GM23338 (cell line): ENCODE results near the gene PRELP. TPM values are rescaled to one million over a fixed set of nuclear protein-coding genes. Genes with fewer than 3 reads are reported as not detected.

Experiments
- ATAC-seq: fragments of 200-7000 bp; cut with Tn5 transposase; 3 replicates; pipeline ENCODE4 v1.9.1; 2020
- DNase-seq: peaks from one replicate; pipeline ENCODE4 v3.0.0-alpha.2; 2015; ENCODE audit warnings: low spot score
- H2AFZ ChIP-seq: fragments of 200-600 bp; sonication (generic); 2 replicates; pipeline ENCODE4 v1.8.0; 2016; ENCODE audit warnings: antibody characterized with exemption, mild to moderate bottlenecking, moderate library complexity
- H3F3A ChIP-seq: fragments of 200-600 bp; sonication (generic); replicated peaks from 2 replicates; pipeline ENCODE4 v1.8.0; 2017; ENCODE audit warnings: antibody characterized with exemption, mixed run types, low read depth
- H3K27ac ChIP-seq: fragments of 200-600 bp; sonication (generic); 2 replicates; pipeline ENCODE4 v1.6.1; 2016; ENCODE audit warnings: low read depth
- H3K27me3 ChIP-seq: fragments of 200-600 bp; sonication (generic); 2 replicates; pipeline ENCODE4 v1.8.0; 2016; ENCODE audit warnings: mild to moderate bottlenecking, mixed run types, moderate library complexity; ENCODE audit not compliant: insufficient read depth
- H3K36me3 ChIP-seq: fragments of 200-600 bp; sonication (generic); 2 replicates; pipeline ENCODE4 v1.8.0; 2016; ENCODE audit warnings: mild to moderate bottlenecking; ENCODE audit not compliant: insufficient read depth
- H3K4me1 ChIP-seq: fragments of 200-600 bp; sonication (generic); 2 replicates; pipeline ENCODE4 v1.8.0; 2016; ENCODE audit warnings: mild to moderate bottlenecking, moderate library complexity; ENCODE audit not compliant: insufficient read depth
- H3K4me2 ChIP-seq: fragments of 200-600 bp; sonication (generic); 2 replicates; pipeline ENCODE4 v1.7.1; 2017; ENCODE audit warnings: mixed run types
- H3K4me3 ChIP-seq: fragments of 200-600 bp; sonication (generic); 2 replicates; pipeline ENCODE4 v1.6.1; 2016; ENCODE audit warnings: mixed run types
- H3K79me2 ChIP-seq: fragments of 200-600 bp; sonication (generic); replicated peaks from 2 replicates; pipeline ENCODE4 v1.8.0; 2017; ENCODE audit warnings: mild to moderate bottlenecking; ENCODE audit not compliant: insufficient read depth
- H3K9me2 ChIP-seq: fragments of 200-600 bp; sonication (generic); 2 replicates; pipeline ENCODE4 v1.8.0; 2017; ENCODE audit not compliant: insufficient read depth
- H4K20me1 ChIP-seq: fragments of 200-600 bp; sonication (generic); replicated peaks from 2 replicates; pipeline ENCODE4 v1.8.0; 2017; ENCODE audit warnings: mild to moderate bottlenecking; ENCODE audit not compliant: insufficient read depth
- H3K27ac Mint-ChIP-seq: 2 replicates; pipeline ENCODE4 v1.8.0; 2020; ENCODE audit warnings: inconsistent platforms, mild to moderate bottlenecking, moderate library complexity, mixed read lengths
- H3K27me3 Mint-ChIP-seq: 3 replicates; pipeline ENCODE4 v1.8.0; 2022; ENCODE audit warnings: low read depth, mild to moderate bottlenecking, moderate library complexity, mixed read lengths, inconsistent platforms; ENCODE audit not compliant: insufficient read depth, poor library complexity
- H3K36me3 Mint-ChIP-seq: 3 replicates; pipeline ENCODE4 v1.8.0; 2021; ENCODE audit warnings: low read depth, mild to moderate bottlenecking, inconsistent platforms, moderate library complexity, mixed read lengths
- H3K4me1 Mint-ChIP-seq: 3 replicates; pipeline ENCODE4 v1.8.0; 2020; ENCODE audit warnings: mild to moderate bottlenecking, inconsistent platforms, mixed read lengths
- H3K4me3 Mint-ChIP-seq: 3 replicates; pipeline ENCODE4 v1.8.0; 2021; ENCODE audit warnings: moderate library complexity, mild to moderate bottlenecking, inconsistent platforms, mixed read lengths
- H3K9me3 Mint-ChIP-seq: 3 replicates; pipeline ENCODE4 v1.8.0; 2020; ENCODE audit warnings: moderate library complexity, mild to moderate bottlenecking, inconsistent platforms, mixed read lengths
- CTCF ChIP-seq, 2 experiments: fragments of 200-600 bp in 1 of 2; sonication (generic) in 1 of 2; conservative IDR thresholded peaks; 2 replicates each; pipeline versions ENCODE4 v1.5.1 to v1.6.1; 2016 to 2017; ENCODE audit warnings: antibody characterized with exemption in 2 of 2, low read depth in 2 of 2, mild to moderate bottlenecking in 2 of 2, moderate library complexity in 1 of 2
- EZH2 ChIP-seq: fragments of 200-600 bp; sonication (generic); IDR thresholded peaks from one replicate; pipeline ENCODE4 v1.8.0; 2017; ENCODE audit warnings: antibody characterized with exemption, mild to moderate bottlenecking, low read depth; ENCODE audit not compliant: unreplicated experiment
- JUNB ChIP-seq: IDR thresholded peaks from one replicate; pipeline ENCODE4 v1.6.1; 2016; ENCODE audit warnings: antibody characterized with exemption; ENCODE audit not compliant: unreplicated experiment
- NANOG ChIP-seq: IDR thresholded peaks from 2 replicates; pipeline ENCODE4 v1.6.1; 2016; ENCODE audit warnings: antibody characterized with exemption, borderline replicate concordance
- POLR2AphosphoS5 ChIP-seq: IDR thresholded peaks from 2 replicates; pipeline ENCODE4 v1.6.1; 2016; ENCODE audit warnings: antibody characterized with exemption, low read depth
- ZNF114 ChIP-seq: fragments of 250-450 bp; sonication (Bioruptor Pico); IDR thresholded peaks from 2 replicates; pipeline ENCODE4 v1.5.0; 2020; ENCODE audit warnings: mild to moderate bottlenecking, moderate library complexity
- polyA plus RNA-seq: library from polyadenylated mRNA; unstranded; fragments of >200 nt; fragmentation: Nextera tagmentation; extraction: Ambion mirVana; gene quantifications from 2 replicates; pipeline ENCODE4 v1.2.1, GENCODE V29; 2016
- total RNA-seq: library from RNA; depleted of rRNA; stranded (reverse); fragments of >200 nt; shearing (Covaris generic); gene quantifications from 2 replicates; pipeline ENCODE4 v1.2.3, GENCODE V29; 2014
- TF ChIP-seq, protein P1 (sequence below): IDR thresholded peaks from 2 replicates; pipeline ENCODE4 v1.6.1; 2016; ENCODE audit warnings: antibody characterized with exemption

Gene PRELP
- total and polyA plus RNA-seq, 2 experiments from 2014 or later = 0.03 TPM

GRCh38 chr1:203528063-203528462, 52.5 kb downstream of the PRELP start:
- Histone ChIP-seq H3K79me2 (no peaks in the 10 kb centered on the region), H3K4me3 (no peak overlapping the region), H2AFZ (no peak overlapping the region), H3K27me3 (no peaks in the 10 kb centered on the region), H3K4me2 (no peak overlapping the region), H3K4me1 (peaks cover 18% of the 10 kb centered on the region), H3K27ac (no peak overlapping the region), H3F3A (no peaks in the 10 kb centered on the region), H3K36me3 (no peaks in the 10 kb centered on the region), H4K20me1 (no peaks in the 10 kb centered on the region), H3K9me2 (no peaks in the 10 kb centered on the region)
- TF ChIP-seq CTCF (conservative IDR thresholded peaks at IDR 0.05; ENCODE audit: low read depth in 2 of 2) = peak in 1 of 2 experiments; percentile 20; a peak in 2 of 4 replicates
- TF ChIP-seq EZH2 = no peak
- H3K9me3 Mint-ChIP-seq = no peaks in the 10 kb centered on the region; the same call in 2 of the 3 replicates
- ATAC-seq = no peak
- peaks cover 19% of the 10 kb centered on the region for H3K4me1 Mint-ChIP-seq
- no peaks in the 10 kb centered on the region for H3K36me3 Mint-ChIP-seq
- no peak overlapping the region for H3K27ac Mint-ChIP-seq
- no peak for DNase-seq
- no peak overlapping the region for H3K4me3 Mint-ChIP-seq
- peaks cover 6% of the 10 kb centered on the region for H3K27me3 Mint-ChIP-seq

DNA sequence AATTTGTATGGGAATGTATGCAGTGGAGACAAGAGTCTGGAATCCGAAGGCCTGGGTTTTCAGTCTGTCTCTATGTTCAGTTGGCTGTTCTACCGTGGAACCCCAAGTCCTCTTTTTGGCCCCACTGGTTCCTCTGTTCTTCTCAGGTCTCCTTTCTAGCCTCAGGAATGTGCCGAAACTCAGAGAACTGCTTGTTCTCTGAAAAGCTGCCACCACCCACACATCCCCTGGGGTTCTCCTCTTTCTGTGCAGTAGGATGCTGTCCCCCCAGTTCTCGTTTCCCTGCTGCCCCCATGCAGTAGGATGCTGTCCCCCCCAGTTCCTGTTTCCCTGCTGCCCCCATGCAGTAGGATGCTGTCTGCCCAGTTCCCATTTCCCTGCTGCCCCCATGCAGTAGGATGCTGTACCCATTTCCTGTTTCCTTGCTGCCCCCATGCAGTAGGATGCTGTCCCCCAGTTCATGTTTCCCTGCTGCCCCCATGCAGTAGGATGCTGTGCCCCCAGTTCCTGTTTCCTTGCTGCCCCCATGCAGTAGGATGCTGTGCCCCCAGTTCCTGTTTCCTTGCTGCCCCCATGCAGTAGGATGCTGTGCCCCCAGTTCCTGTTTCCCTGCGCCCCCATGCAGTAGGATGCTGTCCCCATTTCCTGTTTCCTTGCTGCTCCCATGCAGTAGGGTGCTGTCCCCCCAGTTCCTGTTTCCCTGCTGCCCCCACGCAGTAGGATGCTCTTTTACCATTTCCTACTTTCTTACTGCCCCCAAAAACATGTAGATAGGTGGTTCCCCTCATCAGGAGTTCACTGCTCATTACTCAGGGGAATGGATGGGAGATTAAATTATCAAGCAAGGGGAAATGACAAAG, 53.6 kb downstream of the PRELP start:
- H3K9me2 ChIP-seq = no peaks in the 10 kb centered on the region
- peaks cover 13% of the 10 kb centered on the region for H3K4me1 ChIP-seq
- Mint-ChIP-seq H3K27ac (no peak overlapping the region), H3K4me1 (peaks cover 12% of the 10 kb centered on the region), H3K4me3 (no peak overlapping the region), H3K9me3 (no peaks in the 10 kb centered on the region; the same call in 2 of the 3 replicates), H3K36me3 (no peaks in the 10 kb centered on the region), H3K27me3 (peaks cover 6% of the 10 kb centered on the region)
- H3K79me2 ChIP-seq = no peaks in the 10 kb centered on the region
- ATAC-seq (no peak), DNase-seq (no peak)
- no peaks in the 10 kb centered on the region for H4K20me1 ChIP-seq
- no peaks in the 10 kb centered on the region for H3K36me3 ChIP-seq
- H3K4me2 ChIP-seq = no peak overlapping the region
- TF ChIP-seq ZNF114 (no peak), NANOG (no peak), EZH2 (no peak), JUNB (no peak), POLR2AphosphoS5 (no peak)
- TF ChIP-seq, protein P1, sequence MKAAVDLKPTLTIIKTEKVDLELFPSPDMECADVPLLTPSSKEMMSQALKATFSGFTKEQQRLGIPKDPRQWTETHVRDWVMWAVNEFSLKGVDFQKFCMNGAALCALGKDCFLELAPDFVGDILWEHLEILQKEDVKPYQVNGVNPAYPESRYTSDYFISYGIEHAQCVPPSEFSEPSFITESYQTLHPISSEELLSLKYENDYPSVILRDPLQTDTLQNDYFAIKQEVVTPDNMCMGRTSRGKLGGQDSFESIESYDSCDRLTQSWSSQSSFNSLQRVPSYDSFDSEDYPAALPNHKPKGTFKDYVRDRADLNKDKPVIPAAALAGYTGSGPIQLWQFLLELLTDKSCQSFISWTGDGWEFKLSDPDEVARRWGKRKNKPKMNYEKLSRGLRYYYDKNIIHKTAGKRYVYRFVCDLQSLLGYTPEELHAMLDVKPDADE = no peak
- no peak overlapping the region for H3K27ac ChIP-seq
- H3K4me3 ChIP-seq = no peak overlapping the region
- H2AFZ ChIP-seq = no peak overlapping the region; the same call in 1 of the 2 replicates
- H3F3A ChIP-seq = no peaks in the 10 kb centered on the region
- no peaks in the 10 kb centered on the region for H3K27me3 ChIP-seq
